ENCODE results near the gene RIPOR3. TPM values are rescaled to one million over a fixed set of nuclear protein-coding genes. Genes with fewer than 3 reads are reported as not detected.

The RIPOR3 gene
- total RNA-seq, 1 donor from 2014 or later = 0.44 TPM

GRCh38 chr20:50598074-50598473, 93.3 kb downstream of the RIPOR3 start:
- H3K27me3 Mint-ChIP-seq (ENCODE audit: low read depth) = no peaks in the 10 kb centered on the region
- peaks cover 8% of the 10 kb centered on the region for H3K4me1 Mint-ChIP-seq
- no peaks in the 10 kb centered on the region for H3K36me3 Mint-ChIP-seq (ENCODE audit: low read depth)
- TF ChIP-seq, protein P1, sequence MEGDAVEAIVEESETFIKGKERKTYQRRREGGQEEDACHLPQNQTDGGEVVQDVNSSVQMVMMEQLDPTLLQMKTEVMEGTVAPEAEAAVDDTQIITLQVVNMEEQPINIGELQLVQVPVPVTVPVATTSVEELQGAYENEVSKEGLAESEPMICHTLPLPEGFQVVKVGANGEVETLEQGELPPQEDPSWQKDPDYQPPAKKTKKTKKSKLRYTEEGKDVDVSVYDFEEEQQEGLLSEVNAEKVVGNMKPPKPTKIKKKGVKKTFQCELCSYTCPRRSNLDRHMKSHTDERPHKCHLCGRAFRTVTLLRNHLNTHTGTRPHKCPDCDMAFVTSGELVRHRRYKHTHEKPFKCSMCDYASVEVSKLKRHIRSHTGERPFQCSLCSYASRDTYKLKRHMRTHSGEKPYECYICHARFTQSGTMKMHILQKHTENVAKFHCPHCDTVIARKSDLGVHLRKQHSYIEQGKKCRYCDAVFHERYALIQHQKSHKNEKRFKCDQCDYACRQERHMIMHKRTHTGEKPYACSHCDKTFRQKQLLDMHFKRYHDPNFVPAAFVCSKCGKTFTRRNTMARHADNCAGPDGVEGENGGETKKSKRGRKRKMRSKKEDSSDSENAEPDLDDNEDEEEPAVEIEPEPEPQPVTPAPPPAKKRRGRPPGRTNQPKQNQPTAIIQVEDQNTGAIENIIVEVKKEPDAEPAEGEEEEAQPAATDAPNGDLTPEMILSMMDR (conservative IDR thresholded peaks at IDR 0.05) = no peak
- no peak overlapping the region for H3K4me3 Mint-ChIP-seq
- H3K27ac Mint-ChIP-seq (ENCODE audit: unreplicated experiment) = no peak overlapping the region
- no peaks in the 10 kb centered on the region for H3K9me3 Mint-ChIP-seq
- DNase-seq (ENCODE audit: low read depth, low spot score) = no peak

GRCh38 chr20:50597406-50597969, 93.9 kb downstream of the RIPOR3 start:
- DNase-seq (ENCODE audit: low read depth, low spot score) = no peak
- H3K4me3 Mint-ChIP-seq = no peak overlapping the region
- no peaks in the 10 kb centered on the region for H3K27me3 Mint-ChIP-seq (ENCODE audit: low read depth)
- H3K36me3 Mint-ChIP-seq (ENCODE audit: low read depth) = no peaks in the 10 kb centered on the region
- H3K9me3 Mint-ChIP-seq = no peaks in the 10 kb centered on the region
- no peak overlapping the region for H3K27ac Mint-ChIP-seq (ENCODE audit: unreplicated experiment)
- TF ChIP-seq, protein P1 (conservative IDR thresholded peaks at IDR 0.05) = no peak
- H3K4me1 Mint-ChIP-seq = peaks cover 8% of the 10 kb centered on the region

DNA sequence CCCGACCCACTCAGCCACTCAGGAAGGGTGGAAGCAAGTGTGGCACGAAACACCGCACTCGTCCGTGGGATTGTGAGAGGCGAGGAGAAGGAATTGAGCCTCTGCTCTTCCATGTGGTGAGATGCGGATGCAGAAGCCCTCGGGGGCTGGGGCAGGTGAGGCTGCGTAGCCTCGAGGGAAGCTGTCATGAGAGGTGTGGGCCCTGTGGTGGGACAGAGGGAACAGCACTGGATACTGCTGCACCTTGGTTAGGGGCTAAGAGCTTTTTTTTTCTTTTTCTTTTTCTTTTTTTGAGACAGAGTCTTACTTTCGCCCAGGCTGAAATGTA, 94.7 kb downstream of the RIPOR3 start:
- Mint-ChIP-seq H3K4me3 (no peak overlapping the region), H3K36me3 (ENCODE audit: low read depth) (no peaks in the 10 kb centered on the region), H3K27ac (ENCODE audit: unreplicated experiment) (peak overlapping the region; percentile 27), H3K27me3 (ENCODE audit: low read depth) (no peaks in the 10 kb centered on the region), H3K9me3 (no peaks in the 10 kb centered on the region), H3K4me1 (peaks cover 8% of the 10 kb centered on the region)
- no peak for DNase-seq (ENCODE audit: low read depth, low spot score)
- TF ChIP-seq, protein P1 (conservative IDR thresholded peaks at IDR 0.05) = no peak

DNA sequence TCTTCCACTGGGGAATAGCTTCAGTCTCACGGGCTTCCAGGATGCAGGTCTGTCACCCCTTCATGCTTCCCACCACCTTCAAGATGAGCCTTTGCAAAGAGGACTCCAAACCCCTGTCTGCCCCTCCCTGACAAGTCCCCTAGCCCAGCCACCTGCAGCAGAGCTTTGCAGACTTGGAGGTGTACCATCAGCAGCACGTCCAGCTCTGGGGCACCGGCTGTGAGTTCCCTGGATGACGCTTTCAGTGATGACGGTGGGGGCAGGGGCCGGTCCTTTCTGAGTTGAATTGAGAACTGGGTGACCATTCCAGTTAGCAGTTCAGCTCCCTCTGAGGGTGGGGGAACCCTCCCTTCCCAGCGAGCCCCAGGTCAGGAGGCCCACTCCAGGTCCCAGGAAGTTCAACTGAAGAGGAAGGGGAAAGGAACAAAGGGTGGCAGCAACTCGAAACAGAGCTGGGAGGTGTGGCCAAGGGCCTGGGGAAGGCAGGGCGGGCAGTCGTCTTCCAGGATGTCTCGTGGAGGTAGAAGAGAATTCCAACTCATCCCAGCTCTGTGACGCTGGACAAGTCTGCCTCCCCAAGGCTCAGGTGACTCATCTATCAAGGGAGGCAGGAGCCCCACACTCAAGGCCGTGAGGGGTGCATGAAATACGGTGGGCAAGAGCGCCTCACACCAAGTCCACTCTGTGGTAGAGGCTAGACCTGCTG, 95.2 kb downstream of the RIPOR3 start:
- no peak for DNase-seq (ENCODE audit: low read depth, low spot score)
- H3K27me3 Mint-ChIP-seq (ENCODE audit: low read depth) = no peaks in the 10 kb centered on the region
- H3K4me3 Mint-ChIP-seq = no peak overlapping the region
- H3K4me1 Mint-ChIP-seq = peaks cover 8% of the 10 kb centered on the region
- H3K27ac Mint-ChIP-seq (ENCODE audit: unreplicated experiment) = peak overlapping the region; percentile 27
- H3K9me3 Mint-ChIP-seq = no peaks in the 10 kb centered on the region
- TF ChIP-seq, protein P1 (conservative IDR thresholded peaks at IDR 0.05) = no peak
- H3K36me3 Mint-ChIP-seq (ENCODE audit: low read depth) = no peaks in the 10 kb centered on the region

DNA sequence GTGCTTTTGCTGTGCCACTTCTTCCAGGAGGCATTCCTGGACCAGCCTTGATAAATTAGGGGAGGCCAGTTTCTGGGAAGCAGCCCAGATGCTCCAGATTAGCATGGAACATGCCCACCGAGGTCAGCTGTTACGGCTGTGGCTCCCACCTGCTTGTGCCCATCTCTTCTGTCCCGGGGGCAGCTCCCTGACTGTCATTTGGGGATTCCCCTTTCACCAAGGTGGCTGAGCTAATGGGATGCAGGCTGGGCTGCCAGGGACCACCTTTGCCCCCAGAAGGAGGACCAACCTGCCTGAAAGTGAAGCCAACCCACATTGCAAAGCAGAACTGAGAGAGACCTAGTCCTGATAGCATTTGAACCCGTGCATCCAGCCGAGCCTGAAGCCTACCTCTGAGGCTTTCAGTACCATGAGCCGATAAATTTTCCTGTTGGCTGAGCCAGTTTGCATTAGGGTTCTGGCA, 95.9 kb downstream of the RIPOR3 start:
- H3K9me3 Mint-ChIP-seq = no peaks in the 10 kb centered on the region
- peaks cover 8% of the 10 kb centered on the region for H3K4me1 Mint-ChIP-seq
- no peaks in the 10 kb centered on the region for H3K27me3 Mint-ChIP-seq (ENCODE audit: low read depth)
- DNase-seq (ENCODE audit: low read depth, low spot score) = no peak
- H3K4me3 Mint-ChIP-seq = peak overlapping the region; percentile 12
- no peak overlapping the region for H3K27ac Mint-ChIP-seq (ENCODE audit: unreplicated experiment)
- H3K36me3 Mint-ChIP-seq (ENCODE audit: low read depth) = no peaks in the 10 kb centered on the region
- TF ChIP-seq, protein P1 (conservative IDR thresholded peaks at IDR 0.05) = no peak

Data from neural crest cell (in vitro differentiated cells).